Adrenal gland (tissue), 12 donors: ENCODE data around the gene GTF2A1L. TPM values are rescaled to one million over a fixed set of nuclear protein-coding genes. Genes with fewer than 3 reads are reported as not detected.
"Not testable (repeated sequence)": the region's sequence is repeated elsewhere in the genome, so short reads cannot be mapped to it uniquely, and the experiment has no call there.

Experiments
- DNase-seq, 7 donors: peaks; one replicate each; pipeline ENCODE4 v3.0.0-alpha.2; 2019 to 2020
- H3K27ac ChIP-seq, 5 donors: fragments of 200-600 bp; sonication (generic) in 4 of 5; 1 replicate in 3 of 5; 2 replicates in 2 of 5; pipeline versions ENCODE4 v1.5.1 to v1.8.0; 2016 to 2020; ENCODE audit warnings: mild to moderate bottlenecking in 1 of 5
- H3K27me3 ChIP-seq: fragments of 200-600 bp; 2 replicates; pipeline ENCODE4 v1.8.0; 2021
- H3K36me3 ChIP-seq, 2 donors: fragments of 200-600 bp; replicated peaks in 1 of 2; 1 replicate in 1 of 2; 2 replicates in 1 of 2; pipeline versions ENCODE4 v1.5.1 to v1.8.0; 2018 to 2022
- H3K4me1 ChIP-seq, 2 donors: fragments of 200-600 bp; replicated peaks in 1 of 2; 1 replicate in 1 of 2; 2 replicates in 1 of 2; pipeline versions ENCODE4 v1.5.1 to v1.8.0; 2018 to 2021
- H3K4me3 ChIP-seq, 4 donors: fragments of 200-600 bp; sonication (generic) in 3 of 4; one replicate each; pipeline ENCODE4 v1.5.1; 2016 to 2018
- H3K9me3 ChIP-seq, 3 donors: fragments of 200-600 bp; sonication (generic) in 1 of 3; replicated peaks in 1 of 3; 1 replicate in 2 of 3; 2 replicates in 1 of 3; pipeline versions ENCODE4 v1.5.1 to v1.8.0; 2016 to 2021
- POLR2A ChIP-seq, 2 donors: fragments of 450-650 bp; IDR thresholded peaks; one replicate each; pipeline ENCODE4 v1.6.1; 2017; ENCODE audit warnings: antibody characterized with exemption in 2 of 2, mild to moderate bottlenecking in 2 of 2, moderate library complexity in 1 of 2
- WGBS, 4 donors: extraction: QIAGEN DNeasy Blood & Tissue Kit in 2 of 4; methylation state at CpG; one replicate each; pipeline versions ENCODE4 v1.1.5 to v1.1.7; 2013 to 2017; 5-methylcytosine and 5-hydroxymethylcytosine counted together
- intact Hi-C, 2 donors: fragments of 100-400 bp; cut with DNase I; formaldehyde crosslinking; loops; one replicate each; pipeline versions ENCODE4 v1.14.1 to v1.15.0; 2022 to 2023
- polyA plus RNA-seq, 3 donors: library from polyadenylated mRNA; stranded (reverse); fragments of 200-250 nt in 2 of 3; fragments of 350-450 nt in 1 of 3; fragmentation: Illumina TruSeq in 1 of 3; extraction: RNeasy Lipid Tissue Mini Kit (QIAGEN cat#74804) in 1 of 3; gene quantifications; one replicate each; pipeline ENCODE4 v1.2.3, GENCODE V29; 2013 to 2014
- total RNA-seq, 9 donors: library from RNA; depleted of rRNA in 4 of 9; stranded (reverse); fragments of >200 nt in 4 of 9; fragments of 120-200 nt in 1 of 9; fragmentation: NEBNext Ultra II Directional in 1 of 9; extraction: Animal tissue kit (Norgen Biotek cat#: 25700) in 1 of 9; gene quantifications; one replicate each; pipeline versions ENCODE4 v1.1.0 to v1.2.4, GENCODE V29; 2013 to 2023
- TF ChIP-seq, protein P1 (sequence below), 6 experiments: fragments of 450-650 bp in 4 of 6; fragments of 200-600 bp in 2 of 6; sonication (generic) in 1 of 6; IDR thresholded peaks; 1 replicate in 5 of 6; 2 replicates in 1 of 6; pipeline versions ENCODE4 v1.5.1 to v1.8.0; 2016 to 2021; ENCODE audit warnings: antibody characterized with exemption in 6 of 6, mild to moderate bottlenecking in 2 of 6, moderate library complexity in 1 of 6
- donor health status: healthy with polysubstance abuse.
- donor health status: Bipolar disorder and iron deficiency.
- donor health status: DM: yes; HTN: yes; CAD: no.
- donor health status: DM: no; HTN: no; CAD: no.
- donor health status: DM: no; HTN: no; CAD: no.
- donor health status: DM: yes; HTN: yes; CAD: no.

The GTF2A1L gene
- total and polyA plus RNA-seq, 12 donors: 0.11 to 3.3 (median 0.84) TPM; not detected in 6

DNA sequence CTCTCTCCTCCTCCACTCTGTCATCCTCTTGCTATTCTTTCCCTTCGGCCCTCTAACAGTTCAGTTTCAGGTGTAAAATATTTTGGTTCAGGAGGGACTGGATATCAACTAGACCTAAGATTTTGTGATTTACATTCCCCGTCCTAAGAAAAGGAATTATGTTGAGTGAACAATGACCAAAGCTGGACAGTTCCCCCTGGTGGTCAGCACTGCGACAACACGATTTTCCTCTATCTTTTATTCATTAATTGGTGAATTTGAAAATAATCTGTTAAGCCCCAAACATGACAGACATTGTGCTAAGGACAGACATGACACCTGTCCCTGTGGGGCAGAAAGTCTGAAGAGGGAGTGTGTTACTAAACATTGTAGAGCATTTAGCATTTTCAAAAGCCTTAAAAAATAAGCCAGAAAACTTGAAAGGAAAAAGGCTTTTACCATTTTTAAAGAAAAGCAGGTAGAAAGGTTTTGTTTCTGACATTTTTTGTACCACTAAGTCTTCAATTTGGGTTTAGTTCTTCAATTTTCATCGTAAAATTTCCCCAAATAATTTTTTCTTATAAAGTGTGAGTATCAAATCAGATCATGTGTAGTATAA is 28.4 kb upstream of the GTF2A1L start:
- no peak for TF ChIP-seq POLR2A (IDR thresholded peaks at IDR 0.05)
- TF ChIP-seq, protein P1, sequence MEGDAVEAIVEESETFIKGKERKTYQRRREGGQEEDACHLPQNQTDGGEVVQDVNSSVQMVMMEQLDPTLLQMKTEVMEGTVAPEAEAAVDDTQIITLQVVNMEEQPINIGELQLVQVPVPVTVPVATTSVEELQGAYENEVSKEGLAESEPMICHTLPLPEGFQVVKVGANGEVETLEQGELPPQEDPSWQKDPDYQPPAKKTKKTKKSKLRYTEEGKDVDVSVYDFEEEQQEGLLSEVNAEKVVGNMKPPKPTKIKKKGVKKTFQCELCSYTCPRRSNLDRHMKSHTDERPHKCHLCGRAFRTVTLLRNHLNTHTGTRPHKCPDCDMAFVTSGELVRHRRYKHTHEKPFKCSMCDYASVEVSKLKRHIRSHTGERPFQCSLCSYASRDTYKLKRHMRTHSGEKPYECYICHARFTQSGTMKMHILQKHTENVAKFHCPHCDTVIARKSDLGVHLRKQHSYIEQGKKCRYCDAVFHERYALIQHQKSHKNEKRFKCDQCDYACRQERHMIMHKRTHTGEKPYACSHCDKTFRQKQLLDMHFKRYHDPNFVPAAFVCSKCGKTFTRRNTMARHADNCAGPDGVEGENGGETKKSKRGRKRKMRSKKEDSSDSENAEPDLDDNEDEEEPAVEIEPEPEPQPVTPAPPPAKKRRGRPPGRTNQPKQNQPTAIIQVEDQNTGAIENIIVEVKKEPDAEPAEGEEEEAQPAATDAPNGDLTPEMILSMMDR (IDR thresholded peaks at IDR 0.05): peak; percentile 59 to 77 (median 74)
- Histone ChIP-seq H3K9me3 (no peaks in the 10 kb centered on the region), H3K27ac (no peak overlapping the region), H3K36me3 (no peaks in the 10 kb centered on the region), H3K4me1 (no peaks in the 10 kb centered on the region), H3K27me3 (no peaks in the 10 kb centered on the region), H3K4me3 (no peak overlapping the region)
- DNase-seq: peak; percentile 21 to 76 (median 43)
- WGBS, 4 donors: 18 to 23% (median 20%) methylated on average over 5 of the region's 5 CpGs
- intact Hi-C loops: no loop called here

DNA sequence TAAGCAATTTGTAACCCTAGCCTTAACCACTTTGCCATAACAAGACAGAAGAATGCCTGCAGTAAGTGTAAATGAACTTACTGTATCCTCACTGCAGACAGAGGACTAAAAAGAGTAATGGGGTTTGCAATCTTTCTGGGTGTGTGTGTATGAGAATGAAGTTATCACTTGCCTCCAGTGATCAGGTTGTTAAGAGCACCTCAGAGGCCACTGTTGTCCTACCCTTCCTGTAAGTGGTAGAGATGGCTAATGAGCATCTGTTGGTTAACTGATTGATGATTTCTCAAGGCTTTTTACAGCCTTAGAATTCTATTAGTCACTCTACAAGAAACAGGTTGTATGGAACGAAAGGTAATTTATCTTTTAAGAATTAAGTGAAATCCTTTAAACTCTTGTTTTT is 27.6 kb upstream of the GTF2A1L start:
- H3K4me1 ChIP-seq: no peaks in the 10 kb centered on the region
- no peaks in the 10 kb centered on the region for H3K36me3 ChIP-seq
- intact Hi-C loops: no loop called here

DNA sequence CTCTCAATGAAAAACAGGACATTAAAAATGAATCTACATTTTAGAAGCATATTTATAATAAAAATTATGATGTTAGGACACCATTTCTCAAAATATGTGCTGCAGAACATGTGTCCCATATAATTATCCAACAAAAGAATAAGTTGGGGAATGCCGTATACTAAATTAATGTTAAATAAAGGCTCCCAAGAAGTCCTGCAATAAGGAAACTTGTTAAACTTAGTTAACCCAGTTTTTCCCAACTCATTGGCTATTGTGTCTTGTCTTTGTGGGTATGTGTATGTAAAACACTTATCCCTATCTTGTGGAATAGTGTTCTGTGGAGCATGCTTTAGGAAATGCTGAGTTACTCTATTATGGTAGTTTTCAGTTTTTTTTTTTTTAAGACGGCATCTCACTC is 25.6 kb upstream of the GTF2A1L start:
- TF ChIP-seq POLR2A (IDR thresholded peaks at IDR 0.05): no peak
- TF ChIP-seq, protein P1 (IDR thresholded peaks at IDR 0.05): no peak
- H3K27me3 ChIP-seq: no peaks in the 10 kb centered on the region
- DNase-seq: no peak
- no peak overlapping the region for H3K4me3 ChIP-seq
- intact Hi-C loops: no loop called here
- no peaks in the 10 kb centered on the region for H3K36me3 ChIP-seq
- H3K4me1 ChIP-seq: no peaks in the 10 kb centered on the region
- no peak overlapping the region for H3K27ac ChIP-seq
- H3K9me3 ChIP-seq: no peaks in the 10 kb centered on the region
- WGBS, 4 donors: 69 to 93% (median 89%) methylated on average over 2 of the region's 2 CpGs

More for the DNA sequence above, 27.6 kb upstream of the GTF2A1L start:
- Histone ChIP-seq H3K27me3 (no peaks in the 10 kb centered on the region), H3K9me3 (no peaks in the 10 kb centered on the region), H3K4me3 (no peak overlapping the region), H3K27ac (no peak overlapping the region)
- DNase-seq: no peak
- 78 to 85% (median 82%) methylated on average over 1 of the region's 1 CpG for WGBS, 4 donors
- TF ChIP-seq, protein P1 (IDR thresholded peaks at IDR 0.05): no peak
- no peak for TF ChIP-seq POLR2A (IDR thresholded peaks at IDR 0.05)

DNA sequence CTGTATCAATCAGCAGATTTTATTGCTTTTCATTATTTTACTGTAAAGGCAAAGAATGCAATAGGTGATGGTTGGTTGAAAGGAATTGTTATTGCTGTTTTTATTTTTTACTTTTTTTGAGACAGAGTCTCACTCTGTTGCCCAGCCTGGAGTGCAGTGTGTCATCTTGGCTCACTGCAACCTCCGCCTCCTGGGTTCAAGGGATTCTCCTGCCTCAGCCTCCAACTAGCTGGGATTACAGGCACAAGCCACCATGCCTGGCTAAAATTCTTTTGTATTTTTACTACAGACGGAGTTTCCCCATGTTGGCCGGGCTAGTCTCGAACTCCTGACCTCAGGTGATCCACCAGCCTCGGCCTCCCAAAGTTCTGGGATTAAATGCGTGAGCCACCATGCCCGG is 20.9 kb upstream of the GTF2A1L start:
- intact Hi-C loops, H3K4me1 ChIP-seq, DNase-seq, H3K4me3 ChIP-seq, H3K9me3 ChIP-seq, H3K27me3 ChIP-seq, H3K27ac ChIP-seq, H3K36me3 ChIP-seq: not testable (repeated sequence)
- WGBS, 4 donors: 87 to 94% (median 91%) methylated on average over 7 of the region's 7 CpGs

GRCh38 chr2:48597492-48597891 is 20.2 kb upstream of the GTF2A1L start:
- peaks cover 0 to 9% of the 10 kb centered on the region in 2 donors for H3K4me1 ChIP-seq
- H3K27me3 ChIP-seq: no peaks in the 10 kb centered on the region
- no peaks in the 10 kb centered on the region for H3K36me3 ChIP-seq
- H3K4me3 ChIP-seq: no peak overlapping the region
- TF ChIP-seq, protein P1 (IDR thresholded peaks at IDR 0.05): no peak
- no peak for TF ChIP-seq POLR2A (IDR thresholded peaks at IDR 0.05)
- no peak overlapping the region for H3K27ac ChIP-seq
- intact Hi-C loops: no loop called here
- H3K9me3 ChIP-seq: no peaks in the 10 kb centered on the region
- no peak for DNase-seq
- 80 to 87% (median 84%) methylated on average over 2 of the region's 2 CpGs for WGBS, 4 donors
